ENCODE measurements around the gene REXO5. TPM values are rescaled to one million over a fixed set of nuclear protein-coding genes. Genes with fewer than 3 reads are reported as not detected.

The REXO5 gene
- total RNA-seq, 2 experiments from 2014 or later = 24.3 to 25.7 TPM

GRCh38 chr16:20838240-20838639, 31.9 kb downstream of the REXO5 start:
- Mint-ChIP-seq H3K27me3 (no peaks in the 10 kb centered on the region), H3K27ac (no peak overlapping the region), H3K9me3 (peaks cover 19% of the 10 kb centered on the region), H3K4me3 (no peak overlapping the region), H3K36me3 (peaks cover 62% of the 10 kb centered on the region), H3K4me1 (ENCODE audit: low read depth) (peaks cover under 1% of the 10 kb centered on the region)
- POLR2A ChIA-PET = no interaction called here
- no peak for DNase-seq
- intact Hi-C loops (cut with micrococcal nuclease) = no loop called here
- CTCF ChIA-PET = interaction anchor here (1.2 kb wide), 1 partner anchor 101 kb away, joined by 3 read pairs; no protein-coding TSS in a partner anchor

GRCh38 chr16:20839504-20839903, 33.2 kb downstream of the REXO5 start:
- H3K36me3 Mint-ChIP-seq = peaks cover 51% of the 10 kb centered on the region
- POLR2A ChIA-PET = no interaction called here
- H3K4me3 Mint-ChIP-seq = no peak overlapping the region
- peaks cover 13% of the 10 kb centered on the region for H3K4me1 Mint-ChIP-seq (ENCODE audit: low read depth)
- DNase-seq = no peak
- H3K27ac Mint-ChIP-seq = no peak overlapping the region
- intact Hi-C loops (cut with micrococcal nuclease) = no loop called here
- H3K9me3 Mint-ChIP-seq = peaks cover 17% of the 10 kb centered on the region
- CTCF ChIA-PET = no interaction called here
- H3K27me3 Mint-ChIP-seq = no peaks in the 10 kb centered on the region

GRCh38 chr16:20844054-20844453, 37.7 kb downstream of the REXO5 start:
- Mint-ChIP-seq H3K36me3 (peaks cover 15% of the 10 kb centered on the region), H3K27ac (peak overlapping the region; percentile 30), H3K9me3 (no peaks in the 10 kb centered on the region), H3K4me1 (ENCODE audit: low read depth) (peaks cover 22% of the 10 kb centered on the region), H3K4me3 (no peak overlapping the region), H3K27me3 (no peaks in the 10 kb centered on the region)
- POLR2A ChIA-PET = no interaction called here
- intact Hi-C loops (cut with micrococcal nuclease) = no loop called here
- DNase-seq = no peak
- CTCF ChIA-PET = interaction anchor here (3.0 kb wide), 1 partner anchor 241 kb away, joined by 10 read pairs; no protein-coding TSS in a partner anchor

GRCh38 chr16:20844588-20844987, 38.3 kb downstream of the REXO5 start:
- peaks cover 22% of the 10 kb centered on the region for H3K4me1 Mint-ChIP-seq (ENCODE audit: low read depth)
- H3K4me3 Mint-ChIP-seq = no peak overlapping the region
- intact Hi-C loops (cut with micrococcal nuclease) = no loop called here
- ChIA-PET CTCF (interaction anchor here (1.0 to 3.0 kb wide), 2 partner anchors 237 to 240 kb away, joined by 3 to 10 read pairs; no protein-coding TSS in a partner anchor), POLR2A (interaction anchor here (1.6 kb wide), 1 partner anchor 30 kb away, joined by 3 read pairs; no protein-coding TSS in a partner anchor)
- no peaks in the 10 kb centered on the region for H3K27me3 Mint-ChIP-seq
- H3K9me3 Mint-ChIP-seq = no peaks in the 10 kb centered on the region
- peak overlapping the region; percentile 29 for H3K27ac Mint-ChIP-seq
- H3K36me3 Mint-ChIP-seq = peaks cover 14% of the 10 kb centered on the region
- DNase-seq = peak; percentile 34

GRCh38 chr16:20846030-20846429, 39.7 kb downstream of the REXO5 start:
- Mint-ChIP-seq H3K4me1 (ENCODE audit: low read depth) (peaks cover 27% of the 10 kb centered on the region), H3K4me3 (no peak overlapping the region), H3K27me3 (no peaks in the 10 kb centered on the region), H3K27ac (no peak overlapping the region), H3K36me3 (peaks cover 9% of the 10 kb centered on the region), H3K9me3 (no peaks in the 10 kb centered on the region)
- POLR2A ChIA-PET = interaction anchor here (1.6 kb wide), 1 partner anchor 29 kb away, joined by 3 read pairs; no protein-coding TSS in a partner anchor
- intact Hi-C loops (cut with micrococcal nuclease) = loop anchor here (5.0 kb wide), 1 partner anchor 39 kb away; the partner anchor contains the start of genes ERI2 and REXO5
- DNase-seq = no peak
- CTCF ChIA-PET = interaction anchor here (0.8 to 6.5 kb wide), 4 partner anchors 16 to 256 kb away, joined by 3 to 67 read pairs (median 6); no protein-coding TSS in a partner anchor

GRCh38 chr16:20846551-20846950, 40.2 kb downstream of the REXO5 start:
- Mint-ChIP-seq H3K27ac (no peak overlapping the region), H3K27me3 (no peaks in the 10 kb centered on the region), H3K4me3 (no peak overlapping the region), H3K36me3 (peaks cover 7% of the 10 kb centered on the region), H3K4me1 (ENCODE audit: low read depth) (peaks cover 27% of the 10 kb centered on the region), H3K9me3 (no peaks in the 10 kb centered on the region)
- intact Hi-C loops (cut with micrococcal nuclease) = loop anchor here (5.0 kb wide), 1 partner anchor 39 kb away; the partner anchor contains the start of genes ERI2 and REXO5
- POLR2A ChIA-PET = no interaction called here
- CTCF ChIA-PET = interaction anchor here (0.8 to 6.5 kb wide), 3 partner anchors 17 to 255 kb away, joined by 3 to 67 read pairs (median 3); no protein-coding TSS in a partner anchor
- no peak for DNase-seq

GRCh38 chr16:20847550-20847949, 41.2 kb downstream of the REXO5 start:
- Mint-ChIP-seq H3K4me1 (ENCODE audit: low read depth) (peaks cover 27% of the 10 kb centered on the region), H3K4me3 (no peak overlapping the region), H3K36me3 (peaks cover 4% of the 10 kb centered on the region), H3K27ac (no peak overlapping the region), H3K27me3 (no peaks in the 10 kb centered on the region), H3K9me3 (no peaks in the 10 kb centered on the region)
- intact Hi-C loops (cut with micrococcal nuclease) = loop anchor here (5.0 kb wide), 1 partner anchor 40 kb away; the partner anchor contains the start of genes ERI2 and REXO5
- CTCF ChIA-PET = interaction anchor here (0.7 to 6.5 kb wide), 5 partner anchors 27 to 238 kb away, joined by 3 to 67 read pairs (median 4); no protein-coding TSS in a partner anchor
- POLR2A ChIA-PET = no interaction called here
- DNase-seq = no peak

GRCh38 chr16:20849589-20850390, 43.5 kb downstream of the REXO5 start:
- no peak overlapping the region for H3K4me3 Mint-ChIP-seq
- H3K36me3 Mint-ChIP-seq = peaks cover 4% of the 10 kb centered on the region
- no peaks in the 10 kb centered on the region for H3K27me3 Mint-ChIP-seq
- ChIA-PET POLR2A (no interaction called here), CTCF (interaction anchor here (0.6 to 6.5 kb wide), 30 partner anchors 9 to 451 kb away, joined by 3 to 67 read pairs (median 4); partner anchors contain the start of genes ERI2, LYRM1 and REXO5)
- intact Hi-C loops (cut with micrococcal nuclease) = loop anchor here (1.0 to 5.0 kb wide), 4 partner anchors 42 to 235 kb away; partner anchors contain the start of genes ERI2 and REXO5
- peaks cover 11% of the 10 kb centered on the region for H3K4me1 Mint-ChIP-seq (ENCODE audit: low read depth)
- no peak overlapping the region for H3K27ac Mint-ChIP-seq
- no peaks in the 10 kb centered on the region for H3K9me3 Mint-ChIP-seq
- peak; percentile 75 for DNase-seq

GRCh38 chr16:20850981-20851380, 44.7 kb downstream of the REXO5 start:
- no peak overlapping the region for H3K27ac Mint-ChIP-seq
- ChIA-PET CTCF (interaction anchor here (0.6 to 6.5 kb wide), 29 partner anchors 11 to 450 kb away, joined by 3 to 67 read pairs (median 4); partner anchors contain the start of genes ERI2, LYRM1 and REXO5), POLR2A (interaction anchor here (1.1 kb wide), 1 partner anchor 49 kb away, joined by 4 read pairs; the partner anchor contains the start of genes DCUN1D3 and LYRM1)
- peaks cover 4% of the 10 kb centered on the region for H3K4me1 Mint-ChIP-seq (ENCODE audit: low read depth)
- H3K4me3 Mint-ChIP-seq = no peak overlapping the region
- peaks cover 10% of the 10 kb centered on the region for H3K36me3 Mint-ChIP-seq
- H3K27me3 Mint-ChIP-seq = no peaks in the 10 kb centered on the region
- H3K9me3 Mint-ChIP-seq = no peaks in the 10 kb centered on the region
- DNase-seq = no peak
- intact Hi-C loops (cut with micrococcal nuclease) = loop anchor here (1.0 to 2.0 kb wide), 3 partner anchors 94 to 234 kb away; no protein-coding TSS in a partner anchor

- Mint-ChIP-seq H3K9me3 (no peaks in the 10 kb centered on the region), H3K27ac (no peak overlapping the region), H3K4me3 (no peak overlapping the region), H3K36me3 (peaks cover 8% of the 10 kb centered on the region), H3K4me1 (ENCODE audit: low read depth) (peaks cover 4% of the 10 kb centered on the region), H3K27me3 (no peaks in the 10 kb centered on the region)
- no peak for DNase-seq
- intact Hi-C loops (cut with micrococcal nuclease) = loop anchor here (2.0 kb wide), 1 partner anchor 233 kb away; no protein-coding TSS in a partner anchor
- POLR2A ChIA-PET = interaction anchor here (1.1 kb wide), 1 partner anchor 49 kb away, joined by 4 read pairs; the partner anchor contains the start of genes DCUN1D3 and LYRM1
- CTCF ChIA-PET = interaction anchor here (1.1 to 6.5 kb wide), 9 partner anchors 23 to 250 kb away, joined by 3 to 67 read pairs (median 6); no protein-coding TSS in a partner anchor
Measured at GRCh38 chr16:20851601-20852000, 45.3 kb downstream of the REXO5 start.

GRCh38 chr16:20853143-20853542, 46.8 kb downstream of the REXO5 start:
- ChIA-PET POLR2A (no interaction called here), CTCF (interaction anchor here (1.1 to 2.2 kb wide), 4 partner anchors 20 to 231 kb away, joined by 3 to 8 read pairs (median 4); no protein-coding TSS in a partner anchor)
- intact Hi-C loops (cut with micrococcal nuclease) = no loop called here

More at GRCh38 chr16:20853143-20853542, 46.8 kb downstream of the REXO5 start:
- Mint-ChIP-seq H3K27me3 (no peaks in the 10 kb centered on the region), H3K27ac (no peak overlapping the region), H3K9me3 (no peaks in the 10 kb centered on the region), H3K4me1 (ENCODE audit: low read depth) (peaks cover 4% of the 10 kb centered on the region), H3K4me3 (no peak overlapping the region), H3K36me3 (peaks cover 8% of the 10 kb centered on the region)
- DNase-seq = no peak
